Kidney epithelial cell (primary cell): Measurements from ENCODE around the gene KCNJ12. TPM values are rescaled to one million over a fixed set of nuclear protein-coding genes. Genes with fewer than 3 reads are reported as not detected.

Source experiments
- DNase-seq: peaks from one replicate; pipeline ENCODE4 v3.0.0-alpha.2; 2010; ENCODE audit warnings: low read depth
- H3K27me3 ChIP-seq: 2 replicates; pipeline ENCODE4 v1.6.0; 2011; ENCODE audit warnings: low read length; ENCODE audit not compliant: control insufficient read depth, insufficient read depth
- H3K36me3 ChIP-seq: 2 replicates; pipeline ENCODE4 v1.5.1; 2011; ENCODE audit warnings: low read length; ENCODE audit not compliant: control insufficient read depth, insufficient read depth
- H3K4me3 ChIP-seq: 2 replicates; pipeline ENCODE4 v1.5.1; 2011; ENCODE audit warnings: low read depth, mild to moderate bottlenecking, control low read depth, low read length
- CTCF ChIP-seq: IDR thresholded peaks from 2 replicates; pipeline ENCODE4 v1.5.1; 2011; ENCODE audit warnings: mild to moderate bottlenecking, moderate library complexity, low read length, control low read depth, inconsistent platforms; ENCODE audit not compliant: insufficient read depth, poor library complexity, severe bottlenecking
- total RNA-seq: library from RNA; depleted of rRNA; stranded (reverse); fragments of >200 nt; gene quantifications from 2 replicates; pipeline ENCODE4 v1.2.3, GENCODE V29; 2015

The KCNJ12 gene
- total RNA-seq, 1 donor from 2014 or later, result 2.5 TPM

- Histone ChIP-seq H3K4me3 (no peak overlapping the region), H3K36me3 (no peaks in the 10 kb centered on the region), H3K27me3 (peaks cover 25% of the 10 kb centered on the region)
- no peak for DNase-seq
- TF ChIP-seq CTCF, result no peak
Observed at GRCh38 chr17:21463204-21463661, 87.1 kb downstream of the KCNJ12 start.

- Histone ChIP-seq H3K27me3 (peaks cover 23% of the 10 kb centered on the region), H3K4me3 (no peak overlapping the region), H3K36me3 (no peaks in the 10 kb centered on the region)
- no peak for DNase-seq
- TF ChIP-seq CTCF, result no peak
Observed at GRCh38 chr17:21463779-21464407, 87.7 kb downstream of the KCNJ12 start.

GRCh38 chr17:21464611-21465021 lies 88.5 kb downstream of the KCNJ12 start:
- H3K27me3 ChIP-seq, result peaks cover 23% of the 10 kb centered on the region
- no peak overlapping the region for H3K4me3 ChIP-seq
- DNase-seq, result no peak
- no peak for TF ChIP-seq CTCF
- H3K36me3 ChIP-seq, result no peaks in the 10 kb centered on the region

- no peak for DNase-seq
- no peak for TF ChIP-seq CTCF
- Histone ChIP-seq H3K27me3 (peaks cover 23% of the 10 kb centered on the region), H3K36me3 (no peaks in the 10 kb centered on the region), H3K4me3 (no peak overlapping the region)
Observed at GRCh38 chr17:21466550-21466949, 90.4 kb downstream of the KCNJ12 start.

- no peaks in the 10 kb centered on the region for H3K36me3 ChIP-seq
- TF ChIP-seq CTCF, result no peak
- H3K27me3 ChIP-seq, result peaks cover 22% of the 10 kb centered on the region
- no peak for DNase-seq
- H3K4me3 ChIP-seq, result no peak overlapping the region
Observed at GRCh38 chr17:21467196-21467595, 91.0 kb downstream of the KCNJ12 start.
